Measurements from ENCODE around the gene ATAD3C.
A peak's percentile ranks its signal among the peaks of the same experiment; 100 is the strongest.
"Not testable (repeated sequence)": the region's sequence is repeated elsewhere in the genome, so short reads cannot be mapped to it uniquely, and the experiment has no call there.

ATAD3C gene

GRCh38 chr1:1479547-1480487 lies 30.3 kb downstream of the ATAD3C start:
- DNase-seq = no peak

GRCh38 chr1:1480488-1480867 lies 31.0 kb downstream of the ATAD3C start:
- not testable (repeated sequence) for DNase-seq

GRCh38 chr1:1481811-1482210 lies 32.3 kb downstream of the ATAD3C start:
- not testable (repeated sequence) for DNase-seq

- DNase-seq = no peak
Observed at GRCh38 chr1:1482856-1483255, 33.4 kb downstream of the ATAD3C start.

GRCh38 chr1:1483714-1484113 lies 34.2 kb downstream of the ATAD3C start:
- no peak for DNase-seq

- DNase-seq = not testable (repeated sequence)
Observed at GRCh38 chr1:1484976-1485750, 35.7 kb downstream of the ATAD3C start.

- DNase-seq = not testable (repeated sequence)
Observed at GRCh38 chr1:1485755-1486317, 36.3 kb downstream of the ATAD3C start.

GRCh38 chr1:1487701-1488100 lies 38.2 kb downstream of the ATAD3C start:
- DNase-seq = no peak

GRCh38 chr1:1489231-1489630 lies 39.7 kb downstream of the ATAD3C start:
- no peak for DNase-seq

- no peak for DNase-seq
Observed at GRCh38 chr1:1489861-1490260, 40.4 kb downstream of the ATAD3C start.

- DNase-seq = no peak
Observed at GRCh38 chr1:1490633-1491230, 41.2 kb downstream of the ATAD3C start.

- DNase-seq = no peak
Observed at GRCh38 chr1:1491601-1492000, 42.1 kb downstream of the ATAD3C start.

GRCh38 chr1:1494311-1494710 lies 44.8 kb downstream of the ATAD3C start:
- not testable (repeated sequence) for DNase-seq

GRCh38 chr1:1495461-1495975 lies 46.0 kb downstream of the ATAD3C start:
- DNase-seq = not testable (repeated sequence)

- DNase-seq = peak; percentile 85
Observed at GRCh38 chr1:1504777-1505365, 55.4 kb downstream of the ATAD3C start.

GRCh38 chr1:1505366-1505798 lies 55.9 kb downstream of the ATAD3C start:
- DNase-seq = not testable (repeated sequence)

- not testable (repeated sequence) for DNase-seq
Observed at GRCh38 chr1:1505801-1506200, 56.3 kb downstream of the ATAD3C start.

- no peak for DNase-seq
Observed at GRCh38 chr1:1507305-1507704, 57.8 kb downstream of the ATAD3C start.

GRCh38 chr1:1508775-1509464 lies 59.4 kb downstream of the ATAD3C start:
- not testable (repeated sequence) for DNase-seq

- DNase-seq = not testable (repeated sequence)
Observed at GRCh38 chr1:1509465-1509850, 60.0 kb downstream of the ATAD3C start.

GRCh38 chr1:1510912-1511532 lies 61.5 kb downstream of the ATAD3C start:
- peak; percentile 59 for DNase-seq

Data from activated CD8-positive, alpha-beta memory T cell treated with anti-CD3 and anti-CD28 coated beads, Interleukin-2, amount 50 U/mL, for 48 hours (primary cell).